Kidney (tissue), 14 donors: ENCODE results near the gene HIPK2. TPM values are rescaled to one million over a fixed set of nuclear protein-coding genes. Genes with fewer than 3 reads are reported as not detected.

Source experiments
- DNase-seq, 5 donors: peaks; one replicate each; pipeline ENCODE4 v3.0.0-alpha.2; 2013 to 2020
- FAIRE-seq: peaks from 2 replicates; lab custom pipeline; 2012; peaks lifted over from hg19 to GRCh38; lab: Jason Lieb, UNC
- H3K27ac ChIP-seq, 2 donors: one replicate each; pipeline ENCODE4 v1.7.0; 2013; ENCODE audit warnings: low read depth in 2 of 2, low read length in 2 of 2, inconsistent platforms in 1 of 2
- H3K27me3 ChIP-seq: one replicate; pipeline ENCODE4 v1.7.1; 2013; ENCODE audit warnings: low read length, inconsistent platforms; ENCODE audit not compliant: control insufficient read depth, insufficient read depth
- H3K36me3 ChIP-seq, 3 donors: one replicate each; pipeline versions ENCODE4 v1.7.0 to v1.7.1; 2013; ENCODE audit warnings: low read length in 3 of 3, control low read depth in 1 of 3, inconsistent platforms in 1 of 3; ENCODE audit not compliant: insufficient read depth in 3 of 3, control insufficient read depth in 2 of 3
- H3K4me1 ChIP-seq, 3 donors: one replicate each; pipeline versions ENCODE4 v1.7.0 to v1.7.1; 2013; ENCODE audit warnings: low read length in 3 of 3, inconsistent platforms in 1 of 3, low read depth in 1 of 3; ENCODE audit not compliant: control insufficient read depth in 2 of 3, insufficient read depth in 2 of 3
- H3K4me3 ChIP-seq, 3 donors: one replicate each; pipeline versions ENCODE4 v1.7.0 to v1.8.1; 2013; ENCODE audit warnings: low read length in 3 of 3, control low read depth in 1 of 3, inconsistent platforms in 1 of 3
- H3K9ac ChIP-seq, 3 donors: one replicate each; pipeline versions ENCODE4 v1.7.0 to v1.7.1; 2013; ENCODE audit warnings: low read length in 3 of 3, control low read depth in 1 of 3, inconsistent platforms in 1 of 3
- H3K9me3 ChIP-seq, 3 donors: one replicate each; pipeline versions ENCODE4 v1.7.0 to v1.7.1; 2013; ENCODE audit warnings: low read length in 3 of 3, control low read depth in 1 of 3, inconsistent platforms in 1 of 3; ENCODE audit not compliant: control insufficient read depth in 2 of 3, insufficient read depth in 1 of 3
- intact Hi-C: fragments of 100-400 bp; cut with DNase I; formaldehyde crosslinking; loops from one replicate; pipeline ENCODE4 v1.11.1; 2022
- polyA plus RNA-seq: library from polyadenylated mRNA; stranded (reverse); fragments of 350-450 nt; fragmentation: Illumina TruSeq; extraction: RNeasy Lipid Tissue Mini Kit (QIAGEN cat#74804); gene quantifications from one replicate; pipeline ENCODE4 v1.2.3, GENCODE V29; 2014; ENCODE audit warnings: low read depth, low replicate concordance; ENCODE audit not compliant: insufficient read depth
- total RNA-seq: library from RNA; stranded (reverse); fragmentation: NEBNext Ultra II Directional; extraction: Animal tissue kit (Norgen Biotek cat#: 25700); gene quantifications from one replicate; pipeline ENCODE4 v1.2.1, GENCODE V29; 2021
- TF ChIP-seq, protein P1 (sequence below): IDR thresholded peaks from 3 replicates; pipeline ENCODE4 v1.5.1; 2012; ENCODE audit warnings: mild to moderate bottlenecking, moderate library complexity, borderline replicate concordance; ENCODE audit not compliant: insufficient read depth; ENCODE audit errors: extremely low read depth
- donor health status: control.
- donor health status: control.
- donor health status: control.
- donor health status: control.
- donor health status: control.
- donor health status: DM: yes; HTN: yes; CAD: no.
- donor health status: Normal renal cell carcinoma (clear cell type).

The HIPK2 gene
- total and polyA plus RNA-seq, 2 donors from 2014 or later, result 9.6 to 153 TPM

DNA sequence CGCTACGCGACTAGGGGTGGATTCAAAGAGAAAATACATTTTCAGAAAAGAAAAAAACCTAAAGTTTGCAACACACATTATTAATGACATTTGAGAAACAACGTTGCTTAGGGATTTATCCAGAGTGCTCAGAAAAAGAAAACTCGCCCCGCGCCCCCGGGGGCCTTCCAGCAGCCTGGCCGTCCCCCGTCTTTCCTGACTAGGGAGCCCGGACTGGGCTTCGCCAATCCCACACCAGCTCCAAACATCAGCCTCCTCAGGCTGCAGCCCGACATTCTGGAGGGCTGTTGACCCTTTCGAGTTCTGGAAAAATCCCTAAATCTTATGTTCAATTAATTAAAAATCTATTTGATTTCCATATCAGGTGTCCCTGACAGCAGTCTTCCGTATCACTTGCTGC lies 205.7 kb downstream of the HIPK2 start:
- Histone ChIP-seq H3K36me3 (peaks cover 0 to 27% (median 13%) of the 10 kb centered on the region in 3 donors), H3K9ac (no peak overlapping the region), H3K27ac (no peak overlapping the region), H3K4me3 (no peak overlapping the region), H3K9me3 (no peaks in the 10 kb centered on the region), H3K4me1 (no peaks in the 10 kb centered on the region), H3K27me3 (no peaks in the 10 kb centered on the region)
- DNase-seq (no peak), FAIRE-seq (no peak)
- TF ChIP-seq, protein P1, sequence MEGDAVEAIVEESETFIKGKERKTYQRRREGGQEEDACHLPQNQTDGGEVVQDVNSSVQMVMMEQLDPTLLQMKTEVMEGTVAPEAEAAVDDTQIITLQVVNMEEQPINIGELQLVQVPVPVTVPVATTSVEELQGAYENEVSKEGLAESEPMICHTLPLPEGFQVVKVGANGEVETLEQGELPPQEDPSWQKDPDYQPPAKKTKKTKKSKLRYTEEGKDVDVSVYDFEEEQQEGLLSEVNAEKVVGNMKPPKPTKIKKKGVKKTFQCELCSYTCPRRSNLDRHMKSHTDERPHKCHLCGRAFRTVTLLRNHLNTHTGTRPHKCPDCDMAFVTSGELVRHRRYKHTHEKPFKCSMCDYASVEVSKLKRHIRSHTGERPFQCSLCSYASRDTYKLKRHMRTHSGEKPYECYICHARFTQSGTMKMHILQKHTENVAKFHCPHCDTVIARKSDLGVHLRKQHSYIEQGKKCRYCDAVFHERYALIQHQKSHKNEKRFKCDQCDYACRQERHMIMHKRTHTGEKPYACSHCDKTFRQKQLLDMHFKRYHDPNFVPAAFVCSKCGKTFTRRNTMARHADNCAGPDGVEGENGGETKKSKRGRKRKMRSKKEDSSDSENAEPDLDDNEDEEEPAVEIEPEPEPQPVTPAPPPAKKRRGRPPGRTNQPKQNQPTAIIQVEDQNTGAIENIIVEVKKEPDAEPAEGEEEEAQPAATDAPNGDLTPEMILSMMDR, result no peak
- intact Hi-C loops, result no loop called here

- FAIRE-seq (no peak), DNase-seq (no peak)
- H3K36me3 ChIP-seq, result peaks cover 0 to 26% (median 13%) of the 10 kb centered on the region in 3 donors
- H3K27ac ChIP-seq, result no peak overlapping the region
- no peak overlapping the region for H3K9ac ChIP-seq
- intact Hi-C loops, result no loop called here
- no peaks in the 10 kb centered on the region for H3K4me1 ChIP-seq
- H3K27me3 ChIP-seq, result no peaks in the 10 kb centered on the region
- no peak overlapping the region for H3K4me3 ChIP-seq
- no peaks in the 10 kb centered on the region for H3K9me3 ChIP-seq
- TF ChIP-seq, protein P1, result no peak
These were observed 206.1 kb downstream of the HIPK2 start for GRCh38 chr7:139571651-139572050.

DNA sequence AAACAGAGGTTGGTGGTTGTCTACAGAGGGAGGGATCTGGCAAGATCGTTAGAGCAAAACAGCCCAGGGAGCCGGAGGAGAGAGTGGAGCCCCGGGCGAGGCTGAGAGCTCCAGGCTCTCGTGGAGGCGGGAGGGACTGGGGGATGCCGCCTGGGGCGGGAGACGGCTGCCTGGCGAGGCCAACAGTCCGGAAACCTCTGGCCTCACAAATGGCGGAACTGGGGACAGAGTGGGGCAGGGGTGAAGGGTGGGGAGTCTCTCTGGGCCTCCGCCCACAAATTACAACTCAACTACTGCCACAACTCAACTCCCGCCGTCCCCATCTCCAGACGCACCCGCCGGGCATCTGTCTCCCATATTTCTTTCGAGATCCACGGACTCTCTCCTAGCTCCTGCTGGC lies 206.6 kb downstream of the HIPK2 start:
- H3K36me3 ChIP-seq, result peaks cover 0 to 21% (median 12%) of the 10 kb centered on the region in 3 donors

More for the DNA sequence above, 206.6 kb downstream of the HIPK2 start:
- DNase-seq (peak in 1 of 5 donors; percentile 27), FAIRE-seq (no peak)
- intact Hi-C loops, result no loop called here
- no peaks in the 10 kb centered on the region for H3K9me3 ChIP-seq
- H3K9ac ChIP-seq, result no peak overlapping the region
- H3K27ac ChIP-seq, result no peak overlapping the region
- H3K4me3 ChIP-seq, result no peak overlapping the region
- TF ChIP-seq, protein P1, result no peak
- H3K27me3 ChIP-seq, result no peaks in the 10 kb centered on the region
- no peaks in the 10 kb centered on the region for H3K4me1 ChIP-seq
